Measurements from ENCODE around the gene ACTG1.

Gene ACTG1

GRCh38 chr17:81479175-81480071 is 33.2 kb downstream of the ACTG1 start:
- DNase-seq: no peak

GRCh38 chr17:81478119-81478518 is 34.5 kb downstream of the ACTG1 start:
- no peak for DNase-seq

- no peak for DNase-seq
These were observed 35.4 kb downstream of the ACTG1 start for GRCh38 chr17:81477173-81477572.

GRCh38 chr17:81476635-81477034 is 36.0 kb downstream of the ACTG1 start:
- no peak for DNase-seq

GRCh38 chr17:81476097-81476496 is 36.5 kb downstream of the ACTG1 start:
- no peak for DNase-seq

DNA sequence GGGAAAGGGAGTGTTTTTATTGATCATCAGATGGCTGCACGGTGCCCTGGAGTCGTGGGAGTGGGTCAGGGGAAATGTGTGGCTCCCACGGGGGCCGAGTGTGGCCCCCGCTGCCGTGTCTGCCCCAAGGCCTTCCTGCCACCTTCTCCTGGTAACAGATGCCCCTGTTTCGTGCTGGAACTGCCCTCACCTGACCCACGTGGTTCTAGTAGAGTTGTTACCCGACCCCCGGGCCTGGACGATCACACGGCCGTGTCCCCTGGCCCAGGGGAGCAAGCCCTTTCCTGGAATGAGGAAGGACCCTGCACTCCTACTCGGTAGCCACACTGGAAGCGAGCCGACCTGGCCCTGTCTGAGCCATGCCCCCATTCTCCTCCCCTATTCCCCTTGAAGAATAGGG is 37.6 kb downstream of the ACTG1 start:
- no peak for DNase-seq

DNA sequence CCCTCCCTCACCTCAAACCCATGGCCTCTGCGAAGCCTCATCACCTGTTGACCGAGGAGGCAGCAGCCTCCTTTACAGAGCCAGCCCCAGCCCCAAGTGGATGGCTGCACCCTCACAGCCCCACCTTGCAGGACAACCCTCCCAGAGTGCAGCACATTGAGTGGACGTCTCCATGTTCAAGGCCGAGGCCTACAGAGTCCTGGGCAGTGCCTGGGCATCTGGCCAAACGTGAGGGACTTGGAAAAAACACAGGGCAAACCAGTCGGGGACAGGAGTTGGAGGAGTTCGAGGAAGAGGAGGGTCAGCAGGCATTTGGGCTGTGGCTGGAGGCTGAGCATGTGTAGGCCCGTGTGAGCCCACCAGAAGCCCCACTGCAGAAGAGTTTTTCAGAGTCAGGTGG is 39.6 kb downstream of the ACTG1 start:
- DNase-seq: no peak

- peak; percentile 4 for DNase-seq
These were observed 40.7 kb downstream of the ACTG1 start for GRCh38 chr17:81471818-81472456.

DNA sequence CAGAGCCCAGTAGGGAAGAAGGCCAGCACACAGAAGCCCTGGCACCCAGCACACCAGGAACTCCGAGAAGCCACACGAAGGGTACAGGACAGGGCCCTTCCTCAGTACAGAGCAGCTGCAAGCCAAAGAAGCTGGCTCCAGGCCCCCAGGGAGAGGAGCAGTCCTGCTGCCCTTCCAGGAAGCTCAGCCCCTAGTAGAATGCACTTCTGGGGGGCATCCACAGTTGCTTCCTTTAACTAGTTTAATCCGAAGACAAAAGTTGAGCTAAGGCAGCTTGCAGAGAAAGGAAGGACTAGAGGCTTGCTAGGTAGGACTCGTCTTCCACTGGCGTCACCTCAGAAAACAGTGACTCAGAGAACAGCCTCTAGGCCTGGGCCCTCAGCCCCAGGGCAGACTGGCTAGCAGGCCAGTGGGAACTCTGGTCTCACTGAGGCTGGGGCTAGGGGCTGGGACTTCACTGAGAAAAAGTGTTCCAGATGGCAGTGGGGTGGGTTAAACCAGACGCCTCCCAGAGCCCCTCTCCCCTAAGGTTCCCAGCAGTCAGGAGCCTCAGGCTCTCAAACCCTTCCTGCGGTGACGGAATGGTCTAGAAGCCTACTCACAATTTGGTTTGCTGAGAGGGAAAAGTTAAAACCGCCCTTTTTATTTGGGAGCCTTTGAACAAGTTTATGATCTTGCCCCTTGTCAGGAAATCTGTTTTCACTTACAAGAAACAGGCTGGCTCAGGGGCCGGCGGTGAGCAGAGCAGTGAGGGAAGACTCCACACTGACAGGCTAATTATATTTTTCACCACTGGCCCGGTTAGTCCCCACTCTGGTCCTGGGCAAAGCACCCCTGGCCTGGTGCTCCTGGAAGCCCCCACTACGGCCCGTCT is 41.4 kb downstream of the ACTG1 start:
- no peak for DNase-seq

DNA sequence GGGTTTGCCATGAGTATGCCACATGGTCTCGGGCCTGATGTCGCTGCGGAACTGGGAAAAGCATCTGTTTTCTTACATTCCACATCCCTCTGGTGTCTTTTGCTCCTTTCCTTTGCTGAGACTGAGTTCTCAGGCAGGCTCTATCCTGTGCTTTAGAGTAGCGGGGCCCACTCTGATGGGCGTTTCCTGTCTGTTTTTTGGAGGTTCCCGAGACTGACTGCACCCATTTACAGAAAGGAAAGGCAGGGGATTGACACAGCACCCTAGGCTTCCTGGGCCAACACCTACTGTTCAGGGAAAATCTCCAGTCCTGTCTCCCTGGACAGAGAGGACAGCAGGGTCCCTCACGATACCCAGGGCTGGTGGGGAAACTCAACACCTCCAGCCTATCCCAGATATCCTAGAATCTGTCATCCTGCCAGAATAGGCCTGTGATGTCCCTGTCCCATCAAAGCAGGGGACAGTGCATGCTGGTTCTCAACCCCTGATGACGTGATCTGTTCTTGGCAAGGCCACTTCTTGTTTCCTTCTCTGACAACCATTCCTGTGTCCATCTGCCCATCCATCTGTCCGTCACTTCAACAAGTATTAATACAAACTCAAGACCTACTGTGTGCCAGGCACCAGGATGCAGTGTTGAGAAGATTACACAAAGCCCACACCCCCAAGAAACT is 42.2 kb downstream of the ACTG1 start:
- no peak for DNase-seq

DNA sequence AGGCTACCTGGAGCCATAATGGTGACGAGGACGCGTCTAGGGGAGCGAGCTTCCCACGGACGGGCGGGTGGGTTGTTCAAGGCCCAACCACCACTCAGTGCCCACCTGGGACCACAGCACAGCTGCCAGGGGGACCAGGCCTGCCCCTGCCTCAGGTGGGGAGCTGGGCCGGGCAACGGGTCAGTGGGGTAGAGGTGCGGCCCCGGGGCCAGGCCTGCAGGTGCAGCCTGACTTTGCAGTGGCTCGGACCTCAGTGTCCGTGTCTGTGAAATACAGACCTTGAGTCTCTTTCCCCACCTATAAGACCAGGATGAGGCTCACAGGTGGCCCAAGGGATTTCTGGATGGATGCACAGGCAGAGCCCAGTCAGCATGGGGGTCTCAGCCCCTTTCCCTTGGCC is 43.3 kb downstream of the ACTG1 start:
- no peak for DNase-seq

DNA sequence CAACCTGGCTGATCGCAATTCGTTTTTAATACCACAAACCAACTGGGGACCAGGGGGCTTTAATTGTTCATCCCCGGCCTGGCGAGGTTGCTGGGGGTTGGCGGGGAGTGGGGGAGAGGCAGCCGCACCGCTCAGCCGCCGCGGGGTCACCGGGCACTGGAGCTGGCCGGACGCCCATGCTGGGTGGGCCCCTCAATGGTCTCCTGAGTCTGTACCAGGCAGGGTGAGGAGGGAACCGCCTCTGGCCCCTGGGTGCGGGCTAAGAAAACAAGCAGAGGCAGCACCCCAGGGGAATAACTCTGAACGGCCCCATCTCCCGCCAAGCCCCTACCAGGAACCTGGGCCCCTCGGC is 43.9 kb downstream of the ACTG1 start:
- DNase-seq: no peak

GRCh38 chr17:81468111-81468769 is 44.4 kb downstream of the ACTG1 start:
- no peak for DNase-seq

DNA sequence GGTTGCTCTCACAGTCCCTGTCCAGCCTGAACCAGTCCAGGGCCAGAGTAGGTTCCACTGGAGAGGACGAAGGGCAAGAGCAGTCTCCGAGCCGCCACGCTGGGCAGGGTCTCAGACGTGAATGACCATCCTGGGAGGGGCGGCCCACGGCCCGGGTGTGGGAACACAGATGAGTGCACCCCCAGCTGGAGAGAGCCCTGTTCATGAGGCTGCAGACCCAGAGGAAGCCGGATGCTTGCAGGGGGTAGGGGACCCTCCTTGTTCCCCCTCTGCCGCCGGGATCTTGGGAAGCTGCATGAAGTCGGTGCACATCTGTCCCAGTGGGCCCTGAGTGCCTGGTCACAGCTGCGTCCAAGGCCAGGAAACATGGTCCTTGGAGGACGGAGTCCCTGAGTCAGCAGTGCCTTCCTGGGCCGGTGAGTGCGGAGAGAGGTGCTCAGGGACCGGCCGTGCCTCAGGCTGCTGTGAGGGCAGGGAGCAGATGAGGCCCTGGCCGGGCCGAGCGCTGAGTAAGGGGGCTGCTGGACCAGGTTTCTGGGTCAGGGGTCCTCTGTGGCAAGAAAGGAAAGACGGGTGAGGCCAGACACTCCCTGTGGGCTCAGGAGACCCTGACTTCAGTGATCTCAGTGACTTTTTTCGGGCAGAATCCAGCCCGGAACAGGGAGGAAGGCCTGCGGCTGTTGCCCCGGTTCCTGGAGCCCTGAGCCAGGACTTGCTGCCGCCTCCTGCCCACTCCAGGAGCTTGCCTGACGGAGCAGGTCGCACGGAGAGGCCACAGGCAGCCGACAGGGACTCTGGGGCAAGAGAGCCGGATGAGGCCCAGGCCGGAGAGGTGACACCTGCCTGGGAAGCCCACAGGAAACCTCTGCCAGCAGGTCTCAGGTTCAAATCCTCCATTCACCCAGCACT is 45.8 kb downstream of the ACTG1 start:
- no peak for DNase-seq

GRCh38 chr17:81465910-81466309 is 46.7 kb downstream of the ACTG1 start:
- DNase-seq: no peak

GRCh38 chr17:81464586-81464985 is 48.0 kb downstream of the ACTG1 start:
- no peak for DNase-seq

- DNase-seq: no peak
These were observed 49.1 kb downstream of the ACTG1 start for GRCh38 chr17:81463506-81463905.

GRCh38 chr17:81462506-81463125 is 50.0 kb downstream of the ACTG1 start:
- no peak for DNase-seq

- no peak for DNase-seq
These were observed 50.7 kb downstream of the ACTG1 start for GRCh38 chr17:81461607-81462500.
